OCI-LY7 (cell line): ENCODE data around the gene TRIM38. TPM values are rescaled to one million over a fixed set of nuclear protein-coding genes. Genes with fewer than 3 reads are reported as not detected.

Experiments
- BruUV-seq: library from RNA; stranded (reverse); fragments of 400-500 nt; replicated peaks from 2 replicates; lab custom pipeline; 2021; lab: Mats Ljungman, UMichigan
- CTCF ChIA-PET: fragments of 300-600 bp; sonication (Branson Sonifier 250); formaldehyde crosslinking; loops from one replicate; lab custom pipeline; 2022; ENCODE audit warnings: antibody characterized with exemption; ENCODE audit not compliant: unreplicated experiment; lab: Charles Lee
- POLR2A ChIA-PET: fragments of 300-600 bp; sonication (Branson Sonifier 250); formaldehyde crosslinking; loops from one replicate; lab custom pipeline; 2022; ENCODE audit warnings: antibody characterized with exemption; lab: Charles Lee
- DNase-seq: peaks from one replicate; pipeline ENCODE4 v3.0.0-alpha.2; 2015; ENCODE audit warnings: low spot score
- H2AFZ ChIP-seq: fragments of 200-600 bp; sonication (generic), shearing (Covaris generic); 2 replicates; pipeline ENCODE4 v1.6.1; 2014; ENCODE audit warnings: mild to moderate bottlenecking, antibody characterized with exemption, low read length, moderate library complexity
- H3K27ac ChIP-seq: fragments of 200-600 bp; sonication (generic); 2 replicates; pipeline ENCODE4 v1.5.1; 2014; ENCODE audit warnings: mixed run types, low read depth, mild to moderate bottlenecking, moderate library complexity, low read length, inconsistent platforms; ENCODE audit not compliant: poor library complexity, severe bottlenecking
- H3K36me3 ChIP-seq: fragments of 200-600 bp; sonication (generic); 2 replicates; pipeline ENCODE4 v1.6.1; 2014; ENCODE audit warnings: mild to moderate bottlenecking, antibody characterized with exemption, low read length, moderate library complexity, mixed read lengths; ENCODE audit not compliant: insufficient read depth
- H3K4me1 ChIP-seq: fragments of 200-600 bp; sonication (generic); 2 replicates; pipeline ENCODE4 v1.5.1; 2014; ENCODE audit warnings: mild to moderate bottlenecking, low read length; ENCODE audit not compliant: insufficient read depth, poor library complexity, severe bottlenecking
- H3K4me2 ChIP-seq: fragments of 200-600 bp; sonication (generic); 2 replicates; pipeline ENCODE4 v1.6.1; 2014; ENCODE audit warnings: mild to moderate bottlenecking, low read length
- H3K4me3 ChIP-seq: fragments of 200-600 bp; sonication (generic); 2 replicates; pipeline ENCODE4 v1.5.1; 2014; ENCODE audit warnings: mild to moderate bottlenecking, low read depth, low read length; ENCODE audit not compliant: poor library complexity, severe bottlenecking
- H3K79me2 ChIP-seq: fragments of 200-600 bp; sonication (generic); 2 replicates; pipeline ENCODE4 v1.6.1; 2016; ENCODE audit warnings: low read depth, mild to moderate bottlenecking, low read length, moderate library complexity, mixed read lengths; ENCODE audit not compliant: insufficient read depth
- H3K9me2 ChIP-seq: fragments of 200-600 bp; sonication (generic); 2 replicates; pipeline ENCODE4 v1.6.1; 2016; ENCODE audit warnings: mild to moderate bottlenecking, low read length, mixed read lengths; ENCODE audit not compliant: insufficient read depth
- H3K9me3 ChIP-seq: fragments of 200-600 bp; sonication (generic); 2 replicates; pipeline ENCODE4 v1.6.1; 2014; ENCODE audit warnings: mild to moderate bottlenecking, mixed run types, low read length, mixed read lengths
- H4K20me1 ChIP-seq: fragments of 200-600 bp; sonication (generic); 2 replicates; pipeline ENCODE4 v1.6.1; 2014; ENCODE audit warnings: mild to moderate bottlenecking, antibody characterized with exemption, low read length, moderate library complexity, mixed read lengths; ENCODE audit not compliant: insufficient read depth
- EZH2phosphoT487 ChIP-seq: fragments of 200-600 bp; sonication (generic); IDR thresholded peaks from 2 replicates; pipeline ENCODE4 v1.6.1; 2018; ENCODE audit warnings: low read depth, borderline replicate concordance, mild to moderate bottlenecking, mixed run types, antibody characterized with exemption, low read length, moderate library complexity, mixed read lengths
- intact Hi-C: fragments of 100-400 bp; cut with micrococcal nuclease; formaldehyde crosslinking; loops from one replicate; pipeline ENCODE4 v1.10.0; 2022; ENCODE audit not compliant: unreplicated experiment
- total RNA-seq, 2 experiments: library from RNA; depleted of rRNA in 1 of 2; stranded (reverse); fragments of >200 nt in 1 of 2; shearing (Covaris generic) in 1 of 2; gene quantifications; 2 replicates each; pipeline ENCODE4 v1.2.3, GENCODE V29; 2014 to 2022
- TF ChIP-seq, protein P1 (sequence below): fragments of 200-600 bp; sonication (generic); conservative IDR thresholded peaks from 2 replicates; pipeline ENCODE4 v1.5.1; 2014; ENCODE audit warnings: mild to moderate bottlenecking, antibody characterized with exemption, low read length, moderate library complexity, mixed read lengths

Gene TRIM38
- total RNA-seq, 2 experiments from 2014 or later, result 12.8 to 14.8 TPM

DNA sequence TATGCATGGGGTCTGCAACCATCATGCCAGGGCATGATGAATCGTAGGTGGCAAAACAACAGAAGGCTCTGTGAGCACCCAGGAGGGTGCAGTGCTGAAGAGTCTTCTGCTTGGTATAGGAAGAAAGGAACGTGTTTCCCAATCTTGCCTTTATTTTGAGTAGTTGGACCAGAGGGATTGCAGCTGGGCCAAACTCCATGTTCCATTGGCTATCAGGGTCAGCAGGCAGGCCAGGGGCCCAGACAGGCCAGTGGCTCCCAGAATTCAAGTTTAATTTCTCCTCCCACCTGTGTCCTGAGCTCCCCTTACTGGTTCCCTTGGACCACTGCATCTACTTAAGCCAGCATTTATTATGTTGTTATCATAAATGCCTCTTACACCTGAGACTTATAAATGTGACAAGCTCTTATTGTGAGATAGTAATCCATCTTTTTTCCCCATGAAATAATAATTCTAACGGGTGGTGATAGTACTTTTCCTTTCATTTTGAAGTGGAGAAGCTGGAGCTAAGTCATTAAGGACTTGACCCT, 918 bp upstream of the TRIM38 start:
- Histone ChIP-seq H3K4me2 (peak overlapping the region; percentile 89), H2AFZ (peak overlapping the region; percentile 75), H3K4me3 (peak overlapping the region; percentile 96), H3K79me2 (peaks cover 37% of the 10 kb centered on the region), H3K9me3 (peaks cover 31% of the 10 kb centered on the region; the same call in 1 of the 2 replicates), H3K27ac (peak overlapping the region; percentile 94), H4K20me1 (no peaks in the 10 kb centered on the region), H3K4me1 (peaks cover 49% of the 10 kb centered on the region), H3K36me3 (peaks cover 32% of the 10 kb centered on the region), H3K9me2 (no peaks in the 10 kb centered on the region)
- no peak for TF ChIP-seq EZH2phosphoT487
- TF ChIP-seq, protein P1, sequence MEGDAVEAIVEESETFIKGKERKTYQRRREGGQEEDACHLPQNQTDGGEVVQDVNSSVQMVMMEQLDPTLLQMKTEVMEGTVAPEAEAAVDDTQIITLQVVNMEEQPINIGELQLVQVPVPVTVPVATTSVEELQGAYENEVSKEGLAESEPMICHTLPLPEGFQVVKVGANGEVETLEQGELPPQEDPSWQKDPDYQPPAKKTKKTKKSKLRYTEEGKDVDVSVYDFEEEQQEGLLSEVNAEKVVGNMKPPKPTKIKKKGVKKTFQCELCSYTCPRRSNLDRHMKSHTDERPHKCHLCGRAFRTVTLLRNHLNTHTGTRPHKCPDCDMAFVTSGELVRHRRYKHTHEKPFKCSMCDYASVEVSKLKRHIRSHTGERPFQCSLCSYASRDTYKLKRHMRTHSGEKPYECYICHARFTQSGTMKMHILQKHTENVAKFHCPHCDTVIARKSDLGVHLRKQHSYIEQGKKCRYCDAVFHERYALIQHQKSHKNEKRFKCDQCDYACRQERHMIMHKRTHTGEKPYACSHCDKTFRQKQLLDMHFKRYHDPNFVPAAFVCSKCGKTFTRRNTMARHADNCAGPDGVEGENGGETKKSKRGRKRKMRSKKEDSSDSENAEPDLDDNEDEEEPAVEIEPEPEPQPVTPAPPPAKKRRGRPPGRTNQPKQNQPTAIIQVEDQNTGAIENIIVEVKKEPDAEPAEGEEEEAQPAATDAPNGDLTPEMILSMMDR, result peak; percentile 64
- intact Hi-C loops, result loop anchor here (1.0 kb wide), 2 partner anchors 32 to 60 kb away; a partner anchor contains a TSS
- CTCF ChIA-PET, result interaction anchor here (0.9 to 1.1 kb wide), 2 partner anchors 9 to 37 kb away, joined by 3 read pairs; no protein-coding TSS in a partner anchor
- peak; percentile 34 for DNase-seq
- no TSS peak for BruUV-seq
- POLR2A ChIA-PET, result interaction anchor here (1.5 to 3.4 kb wide), 4 partner anchors 9 to 63 kb away, joined by 3 to 25 read pairs (median 15); a partner anchor contains a TSS

- H4K20me1 ChIP-seq, result no peaks in the 10 kb centered on the region
- peak; percentile 28 for DNase-seq
- no peaks in the 10 kb centered on the region for H3K9me2 ChIP-seq
- intact Hi-C loops, result no loop called here
- H3K4me1 ChIP-seq, result peaks cover 68% of the 10 kb centered on the region
- peaks cover 28% of the 10 kb centered on the region; the same call in 1 of the 2 replicates for H3K9me3 ChIP-seq
- no peak for TF ChIP-seq EZH2phosphoT487
- TF ChIP-seq, protein P1, result no peak
- peak overlapping the region; percentile 94 for H3K27ac ChIP-seq
- H3K79me2 ChIP-seq, result peaks cover 54% of the 10 kb centered on the region
- H2AFZ ChIP-seq, result no peak overlapping the region
- CTCF ChIA-PET, result no interaction called here
- peak overlapping the region; percentile 89 for H3K4me2 ChIP-seq
- peak overlapping the region; percentile 96 for H3K4me3 ChIP-seq
- BruUV-seq, result no TSS peak
- H3K36me3 ChIP-seq, result peaks cover 51% of the 10 kb centered on the region
- POLR2A ChIA-PET, result interaction anchor here (0.7 to 3.4 kb wide), 4 partner anchors 9 to 57 kb away, joined by 3 to 25 read pairs (median 14); a partner anchor contains a TSS
Measured at GRCh38 chr6:25963426-25964123, 973 bp downstream of the TRIM38 start.
